ENCODE results near the gene CISD2.

Gene CISD2

GRCh38 chr4:102850370-102850769 is 18.4 kb upstream of the CISD2 start:
- Histone ChIP-seq H2BK12ac (ENCODE audit: low read length) (no peak overlapping the region), H3K14ac (ENCODE audit: low read length) (no peak overlapping the region), H3K4ac (ENCODE audit: low read length) (no peak overlapping the region), H3K36me3 (replicated peaks in 1 of 2; ENCODE audit: control insufficient read depth in 2 of 2, insufficient read depth in 2 of 2, low read length in 2 of 2) (no peaks in the 10 kb centered on the region), H3K27me3 (ENCODE audit: control insufficient read depth in 3 of 3, insufficient read depth in 3 of 3, low read depth in 1 of 3, low read length in 3 of 3) (no peaks in the 10 kb centered on the region), H3K4me3 (ENCODE audit: low read length in 2 of 2) (no peak overlapping the region), H2BK120ac (ENCODE audit: low read depth, low read length) (no peak overlapping the region), H3K9ac (ENCODE audit: low read depth, low read length, poor library complexity) (no peak overlapping the region), H2BK5ac (ENCODE audit: low read length) (no peak overlapping the region), H3K23ac (ENCODE audit: low read depth, low read length, poor library complexity) (no peak overlapping the region), H2AFZ (ENCODE audit: low read length) (no peak overlapping the region), H4K8ac (ENCODE audit: low read depth, low read length) (no peak overlapping the region), H3K27ac (replicated peaks; ENCODE audit: low read length) (no peak overlapping the region), H3K79me1 (ENCODE audit: low read depth, low read length) (no peaks in the 10 kb centered on the region), H3K18ac (ENCODE audit: low read length) (no peak overlapping the region), H3K4me2 (ENCODE audit: insufficient read depth, low read length, poor library complexity, severe bottlenecking) (no peak overlapping the region), H4K91ac (ENCODE audit: low read depth, low read length, poor library complexity) (no peak overlapping the region), H2AK5ac (ENCODE audit: low read depth, low read length) (no peak overlapping the region), H3K4me1 (ENCODE audit: control insufficient read depth in 2 of 2, insufficient read depth in 1 of 2, low read depth in 1 of 2, low read length in 2 of 2) (peaks cover 0 to 2% of the 10 kb centered on the region in 2 donors), H3K9me3 (replicated peaks in 1 of 2; ENCODE audit: control insufficient read depth in 2 of 2, insufficient read depth in 1 of 2, low read depth in 1 of 2, low read length in 2 of 2) (no peaks in the 10 kb centered on the region), H2BK15ac (ENCODE audit: low read length) (no peak overlapping the region)
- no CpG with 5 or more reads among the region's 2 CpGs for WGBS, 2 donors (ENCODE audit: extremely low coverage in 2 of 2, insufficient read length in 2 of 2, insufficient replicate concordance in 1 of 2)
- no peak for DNase-seq (ENCODE audit: low spot score)

- no peak overlapping the region for H4K8ac ChIP-seq (ENCODE audit: low read depth, low read length)
- H3K4me3 ChIP-seq (ENCODE audit: low read length in 2 of 2), result no peak overlapping the region
- H2BK120ac ChIP-seq (ENCODE audit: low read depth, low read length), result no peak overlapping the region
- no peaks in the 10 kb centered on the region for H3K4me1 ChIP-seq (ENCODE audit: control insufficient read depth in 2 of 2, insufficient read depth in 1 of 2, low read depth in 1 of 2, low read length in 2 of 2)
- H3K27ac ChIP-seq (replicated peaks; ENCODE audit: low read length), result no peak overlapping the region
- H2BK12ac ChIP-seq (ENCODE audit: low read length), result no peak overlapping the region
- H2AFZ ChIP-seq (ENCODE audit: low read length), result no peak overlapping the region
- no peak overlapping the region for H3K4me2 ChIP-seq (ENCODE audit: insufficient read depth, low read length, poor library complexity, severe bottlenecking)
- no peak overlapping the region for H2BK15ac ChIP-seq (ENCODE audit: low read length)
- DNase-seq (ENCODE audit: low spot score), result no peak
- H2BK5ac ChIP-seq (ENCODE audit: low read length), result no peak overlapping the region
- no peak overlapping the region for H3K9ac ChIP-seq (ENCODE audit: low read depth, low read length, poor library complexity)
- peaks cover 0 to 6% of the 10 kb centered on the region in 2 donors for H3K36me3 ChIP-seq (replicated peaks in 1 of 2; ENCODE audit: control insufficient read depth in 2 of 2, insufficient read depth in 2 of 2, low read length in 2 of 2)
- no peak overlapping the region for H2AK5ac ChIP-seq (ENCODE audit: low read depth, low read length)
- WGBS, 2 donors (ENCODE audit: extremely low coverage in 2 of 2, insufficient read length in 2 of 2, insufficient replicate concordance in 1 of 2), result 100% methylated on average over 1 of the region's 2 CpGs; no CpG with 5 or more reads in 1 of the 2 donors
- H3K79me1 ChIP-seq (ENCODE audit: low read depth, low read length), result no peaks in the 10 kb centered on the region
- H3K4ac ChIP-seq (ENCODE audit: low read length), result no peak overlapping the region
- H3K18ac ChIP-seq (ENCODE audit: low read length), result no peak overlapping the region
- no peaks in the 10 kb centered on the region for H3K27me3 ChIP-seq (ENCODE audit: control insufficient read depth in 3 of 3, insufficient read depth in 3 of 3, low read depth in 1 of 3, low read length in 3 of 3)
- H3K23ac ChIP-seq (ENCODE audit: low read depth, low read length, poor library complexity), result no peak overlapping the region
- H4K91ac ChIP-seq (ENCODE audit: low read depth, low read length, poor library complexity), result no peak overlapping the region
- peaks cover 5 to 28% of the 10 kb centered on the region in 2 donors for H3K9me3 ChIP-seq (replicated peaks in 1 of 2; ENCODE audit: control insufficient read depth in 2 of 2, insufficient read depth in 1 of 2, low read depth in 1 of 2, low read length in 2 of 2)
- no peak overlapping the region for H3K14ac ChIP-seq (ENCODE audit: low read length)
These were observed 9.8 kb upstream of the CISD2 start for GRCh38 chr4:102858828-102859464.

GRCh38 chr4:102860611-102861324 is 8.0 kb upstream of the CISD2 start:
- no peak overlapping the region for H3K4me3 ChIP-seq (ENCODE audit: low read length in 2 of 2)
- no CpG with 5 or more reads among the region's 2 CpGs for WGBS, 2 donors (ENCODE audit: extremely low coverage in 2 of 2, insufficient read length in 2 of 2, insufficient replicate concordance in 1 of 2)
- peaks cover 5 to 28% of the 10 kb centered on the region in 2 donors for H3K9me3 ChIP-seq (replicated peaks in 1 of 2; ENCODE audit: control insufficient read depth in 2 of 2, insufficient read depth in 1 of 2, low read depth in 1 of 2, low read length in 2 of 2)
- H3K14ac ChIP-seq (ENCODE audit: low read length), result no peak overlapping the region
- no peak overlapping the region for H2BK15ac ChIP-seq (ENCODE audit: low read length)
- no peak overlapping the region for H4K8ac ChIP-seq (ENCODE audit: low read depth, low read length)
- H3K9ac ChIP-seq (ENCODE audit: low read depth, low read length, poor library complexity), result no peak overlapping the region
- H2BK120ac ChIP-seq (ENCODE audit: low read depth, low read length), result no peak overlapping the region
- no peak for DNase-seq (ENCODE audit: low spot score)
- H3K4me1 ChIP-seq (ENCODE audit: control insufficient read depth in 2 of 2, insufficient read depth in 1 of 2, low read depth in 1 of 2, low read length in 2 of 2), result no peaks in the 10 kb centered on the region
- no peaks in the 10 kb centered on the region for H3K27me3 ChIP-seq (ENCODE audit: control insufficient read depth in 3 of 3, insufficient read depth in 3 of 3, low read depth in 1 of 3, low read length in 3 of 3)
- no peak overlapping the region for H2AFZ ChIP-seq (ENCODE audit: low read length)
- H3K4ac ChIP-seq (ENCODE audit: low read length), result no peak overlapping the region
- H3K23ac ChIP-seq (ENCODE audit: low read depth, low read length, poor library complexity), result no peak overlapping the region
- peaks cover 0 to 6% of the 10 kb centered on the region in 2 donors for H3K36me3 ChIP-seq (replicated peaks in 1 of 2; ENCODE audit: control insufficient read depth in 2 of 2, insufficient read depth in 2 of 2, low read length in 2 of 2)
- H3K27ac ChIP-seq (replicated peaks; ENCODE audit: low read length), result no peak overlapping the region
- H2BK12ac ChIP-seq (ENCODE audit: low read length), result no peak overlapping the region
- no peak overlapping the region for H2BK5ac ChIP-seq (ENCODE audit: low read length)
- no peak overlapping the region for H2AK5ac ChIP-seq (ENCODE audit: low read depth, low read length)
- H4K91ac ChIP-seq (ENCODE audit: low read depth, low read length, poor library complexity), result no peak overlapping the region
- H3K18ac ChIP-seq (ENCODE audit: low read length), result no peak overlapping the region
- no peak overlapping the region for H3K4me2 ChIP-seq (ENCODE audit: insufficient read depth, low read length, poor library complexity, severe bottlenecking)
- H3K79me1 ChIP-seq (ENCODE audit: low read depth, low read length), result no peaks in the 10 kb centered on the region

- WGBS, 2 donors (ENCODE audit: extremely low coverage in 2 of 2, insufficient read length in 2 of 2, insufficient replicate concordance in 1 of 2), result no CpG with 5 or more reads among the region's 1 CpG
- Histone ChIP-seq H3K18ac (ENCODE audit: low read length) (no peak overlapping the region), H3K4ac (ENCODE audit: low read length) (no peak overlapping the region)
These were observed 6.8 kb upstream of the CISD2 start for GRCh38 chr4:102862016-102862415.

More at GRCh38 chr4:102862016-102862415, 6.8 kb upstream of the CISD2 start:
- no peak overlapping the region for H2AK5ac ChIP-seq (ENCODE audit: low read depth, low read length)
- H3K4me2 ChIP-seq (ENCODE audit: insufficient read depth, low read length, poor library complexity, severe bottlenecking), result no peak overlapping the region
- no peak overlapping the region for H3K14ac ChIP-seq (ENCODE audit: low read length)
- H2AFZ ChIP-seq (ENCODE audit: low read length), result no peak overlapping the region
- peaks cover 0 to 6% of the 10 kb centered on the region in 2 donors for H3K36me3 ChIP-seq (replicated peaks in 1 of 2; ENCODE audit: control insufficient read depth in 2 of 2, insufficient read depth in 2 of 2, low read length in 2 of 2)
- no peak overlapping the region for H4K91ac ChIP-seq (ENCODE audit: low read depth, low read length, poor library complexity)
- no peak overlapping the region for H2BK5ac ChIP-seq (ENCODE audit: low read length)
- H3K9me3 ChIP-seq (replicated peaks in 1 of 2; ENCODE audit: control insufficient read depth in 2 of 2, insufficient read depth in 1 of 2, low read depth in 1 of 2, low read length in 2 of 2), result peaks cover 5 to 28% of the 10 kb centered on the region in 2 donors
- no peaks in the 10 kb centered on the region for H3K79me1 ChIP-seq (ENCODE audit: low read depth, low read length)
- no peak overlapping the region for H2BK15ac ChIP-seq (ENCODE audit: low read length)
- no peak overlapping the region for H3K23ac ChIP-seq (ENCODE audit: low read depth, low read length, poor library complexity)
- no peak overlapping the region for H3K27ac ChIP-seq (replicated peaks; ENCODE audit: low read length)
- H3K27me3 ChIP-seq (ENCODE audit: control insufficient read depth in 3 of 3, insufficient read depth in 3 of 3, low read depth in 1 of 3, low read length in 3 of 3), result no peaks in the 10 kb centered on the region
- H4K8ac ChIP-seq (ENCODE audit: low read depth, low read length), result no peak overlapping the region
- no peak overlapping the region for H2BK120ac ChIP-seq (ENCODE audit: low read depth, low read length)
- no peak overlapping the region for H3K9ac ChIP-seq (ENCODE audit: low read depth, low read length, poor library complexity)
- no peak overlapping the region for H3K4me3 ChIP-seq (ENCODE audit: low read length in 2 of 2)
- no peak for DNase-seq (ENCODE audit: low spot score)
- no peak overlapping the region for H2BK12ac ChIP-seq (ENCODE audit: low read length)
- no peaks in the 10 kb centered on the region for H3K4me1 ChIP-seq (ENCODE audit: control insufficient read depth in 2 of 2, insufficient read depth in 1 of 2, low read depth in 1 of 2, low read length in 2 of 2)
